Erythroblast (primary cell): ENCODE measurements around the gene WDR20.

Source experiments
- GATA1 ChIP-seq: IDR thresholded peaks from 2 replicates; pipeline ENCODE4 v1.6.1; 2011; ENCODE audit warnings: low read depth, mild to moderate bottlenecking, control low read depth, low read length, moderate library complexity
- POLR2A ChIP-seq: IDR thresholded peaks from 2 replicates; pipeline ENCODE4 v1.6.1; 2011; ENCODE audit warnings: mild to moderate bottlenecking, low read length

DNA sequence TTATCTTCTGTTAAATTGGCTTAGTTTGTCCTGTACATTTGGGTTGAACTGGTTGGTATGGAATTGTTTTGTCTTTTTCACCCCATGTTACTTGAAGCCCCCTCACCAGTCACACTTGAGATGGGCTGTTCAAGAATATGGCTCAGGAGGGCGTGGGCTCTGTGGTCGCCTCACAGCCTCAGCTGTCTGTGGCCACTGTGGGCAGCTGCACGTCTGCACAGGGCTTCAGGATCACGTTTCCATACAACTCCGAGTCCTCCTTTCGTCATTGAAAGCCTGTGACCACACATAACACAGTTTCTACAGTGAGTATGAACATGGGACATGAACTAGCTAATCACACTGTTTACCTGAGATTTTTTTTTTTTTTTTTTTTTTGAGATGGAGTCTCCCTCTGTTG, 84.0 kb downstream of the WDR20 start:
- TF ChIP-seq POLR2A (no peak), GATA1 (no peak)
